HG03045 (cell line): ENCODE results near the gene EPS8L1.
"Not testable (repeated sequence)": the region's sequence is repeated elsewhere in the genome, so short reads cannot be mapped to it uniquely, and the experiment has no call there.

Experiments used
- ATAC-seq: cut with Tn5 transposase; IDR thresholded peaks from one replicate; pipeline ENCODE4 v1.9.1; 2021; ENCODE audit warnings: mild to moderate bottlenecking, moderate library complexity; ENCODE audit not compliant: unreplicated experiment

The EPS8L1 gene

GRCh38 chr19:55075371-55075998 is at the start of gene EPS8L1:
TSS of gene EPS8L1 (plus strand) at chr19:55075869. CDS start at chr19:55076445, 576 bp downstream.
- ATAC-seq: no peak

DNA sequence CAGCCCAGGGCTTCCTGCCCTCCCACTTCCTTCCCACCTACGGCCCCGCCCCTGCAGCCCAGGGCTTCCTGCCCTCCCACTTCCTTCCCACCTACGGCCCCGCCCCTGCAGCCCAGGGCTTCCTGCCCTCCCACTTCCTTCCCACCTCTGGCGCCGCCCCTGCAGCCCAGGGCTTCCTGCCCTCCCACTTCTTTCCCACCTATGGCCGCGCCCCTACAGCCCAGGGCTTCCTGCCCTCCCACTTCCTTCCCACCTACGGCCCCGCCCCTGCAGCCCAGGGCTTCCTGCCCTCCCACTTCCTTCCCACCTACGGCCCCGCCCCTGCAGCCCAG is 48.6 kb upstream of the EPS8L1 start:
- ATAC-seq: not testable (repeated sequence)

GRCh38 chr19:55027472-55028337 is 48.0 kb upstream of the EPS8L1 start:
- ATAC-seq: no peak

GRCh38 chr19:55028757-55029156 is 46.9 kb upstream of the EPS8L1 start:
- ATAC-seq: no peak

GRCh38 chr19:55031178-55031577 is 44.5 kb upstream of the EPS8L1 start:
- ATAC-seq: no peak

- ATAC-seq: no peak
Observed at GRCh38 chr19:55032170-55032800, 43.4 kb upstream of the EPS8L1 start.

DNA sequence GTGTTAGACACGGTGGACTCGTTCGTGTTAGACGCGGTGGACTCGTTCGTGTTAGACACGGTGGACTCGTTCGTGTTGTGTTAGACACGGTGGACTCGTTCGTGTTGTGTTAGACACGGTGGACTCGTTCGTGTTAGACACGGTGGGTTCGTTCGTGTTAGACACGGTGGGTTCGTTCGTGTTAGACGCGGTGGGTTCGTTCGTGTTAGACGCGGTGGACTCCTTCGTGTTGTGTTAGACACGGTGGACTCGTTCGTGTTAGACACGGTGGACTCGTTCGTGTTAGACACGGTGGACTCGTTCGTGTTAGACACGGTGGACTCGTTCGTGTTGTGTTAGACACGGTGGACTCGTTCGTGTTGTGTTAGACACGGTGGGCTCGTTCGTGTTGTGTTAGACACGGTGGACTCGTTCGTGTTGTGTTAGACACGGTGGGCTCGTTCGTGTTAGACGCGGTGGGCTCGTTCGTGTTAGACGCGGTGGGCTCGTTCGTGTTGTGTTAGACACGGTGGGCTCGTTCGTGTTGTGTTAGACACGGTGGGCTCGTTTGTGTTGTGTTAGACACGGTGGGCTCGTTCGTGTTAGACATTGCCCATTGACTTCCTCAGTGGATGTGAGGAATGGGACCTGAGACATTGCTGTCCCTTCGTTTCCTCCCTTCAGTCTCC is 42.6 kb upstream of the EPS8L1 start:
- ATAC-seq: not testable (repeated sequence)

GRCh38 chr19:55034751-55035150 is 40.9 kb upstream of the EPS8L1 start:
- ATAC-seq: no peak

- ATAC-seq: no peak
Observed at GRCh38 chr19:55036058-55036457, 39.6 kb upstream of the EPS8L1 start.

- not testable (repeated sequence) for ATAC-seq
Observed at GRCh38 chr19:55037603-55038002, 38.1 kb upstream of the EPS8L1 start.

DNA sequence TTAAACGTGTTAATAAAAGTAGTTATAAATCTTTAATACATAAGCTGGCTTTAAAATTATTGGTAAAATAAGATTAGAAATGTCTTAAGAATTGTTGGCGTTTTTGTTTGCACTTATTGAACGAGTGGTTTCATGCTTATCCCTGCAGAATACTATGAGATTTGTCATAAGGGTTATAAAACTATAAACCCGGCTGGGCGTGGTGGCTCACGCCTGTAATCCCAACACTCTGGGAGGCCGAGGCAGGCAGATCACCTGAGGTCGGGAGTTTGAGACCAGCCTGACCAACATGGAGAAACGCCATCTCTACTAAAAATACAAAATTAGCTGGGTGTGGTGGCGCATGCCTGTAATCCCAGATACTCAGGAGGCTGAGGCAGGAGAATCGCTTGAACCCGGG is 35.0 kb upstream of the EPS8L1 start:
- not testable (repeated sequence) for ATAC-seq

- no peak for ATAC-seq
Observed at GRCh38 chr19:55041244-55041626, 34.4 kb upstream of the EPS8L1 start.

- ATAC-seq: no peak
Observed at GRCh38 chr19:55041627-55042343, 33.9 kb upstream of the EPS8L1 start.

DNA sequence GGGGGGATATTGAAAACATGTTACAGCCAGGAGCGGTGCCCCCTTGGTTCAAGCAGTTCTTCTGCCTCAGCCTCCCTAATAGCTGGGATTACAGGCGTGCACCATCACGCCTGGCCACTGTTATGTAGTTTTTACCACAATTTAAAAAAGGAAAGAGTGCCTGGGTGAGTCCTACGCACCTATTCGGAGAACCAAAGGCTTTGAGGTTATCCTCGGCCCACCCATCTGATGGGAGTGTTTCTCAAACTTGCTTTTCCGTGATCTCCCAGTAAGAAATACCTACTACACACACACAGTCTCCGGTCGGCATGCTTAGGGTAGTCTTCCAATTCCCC is 33.4 kb upstream of the EPS8L1 start:
- no peak for ATAC-seq

GRCh38 chr19:55042688-55043087 is 33.0 kb upstream of the EPS8L1 start:
- ATAC-seq: no peak

DNA sequence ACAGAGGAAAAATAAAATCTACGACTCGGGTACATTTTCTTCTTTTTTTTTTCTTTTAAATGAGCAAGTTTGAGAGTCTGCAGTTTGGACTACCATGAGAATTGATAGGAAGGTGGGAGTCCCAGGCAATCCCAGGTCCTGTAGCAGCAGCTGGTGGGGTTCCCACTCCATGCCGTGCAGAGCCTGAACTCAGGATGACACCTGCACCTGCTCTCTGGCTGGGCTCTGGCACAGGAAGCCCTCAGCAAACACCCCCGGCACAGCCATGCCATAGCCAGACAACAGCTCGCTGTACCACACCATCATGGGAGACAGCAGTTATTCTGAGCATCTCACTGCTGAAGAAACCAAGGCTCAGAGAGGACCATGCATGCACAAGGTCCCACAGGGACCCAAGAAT is 31.4 kb upstream of the EPS8L1 start:
- no peak for ATAC-seq

DNA sequence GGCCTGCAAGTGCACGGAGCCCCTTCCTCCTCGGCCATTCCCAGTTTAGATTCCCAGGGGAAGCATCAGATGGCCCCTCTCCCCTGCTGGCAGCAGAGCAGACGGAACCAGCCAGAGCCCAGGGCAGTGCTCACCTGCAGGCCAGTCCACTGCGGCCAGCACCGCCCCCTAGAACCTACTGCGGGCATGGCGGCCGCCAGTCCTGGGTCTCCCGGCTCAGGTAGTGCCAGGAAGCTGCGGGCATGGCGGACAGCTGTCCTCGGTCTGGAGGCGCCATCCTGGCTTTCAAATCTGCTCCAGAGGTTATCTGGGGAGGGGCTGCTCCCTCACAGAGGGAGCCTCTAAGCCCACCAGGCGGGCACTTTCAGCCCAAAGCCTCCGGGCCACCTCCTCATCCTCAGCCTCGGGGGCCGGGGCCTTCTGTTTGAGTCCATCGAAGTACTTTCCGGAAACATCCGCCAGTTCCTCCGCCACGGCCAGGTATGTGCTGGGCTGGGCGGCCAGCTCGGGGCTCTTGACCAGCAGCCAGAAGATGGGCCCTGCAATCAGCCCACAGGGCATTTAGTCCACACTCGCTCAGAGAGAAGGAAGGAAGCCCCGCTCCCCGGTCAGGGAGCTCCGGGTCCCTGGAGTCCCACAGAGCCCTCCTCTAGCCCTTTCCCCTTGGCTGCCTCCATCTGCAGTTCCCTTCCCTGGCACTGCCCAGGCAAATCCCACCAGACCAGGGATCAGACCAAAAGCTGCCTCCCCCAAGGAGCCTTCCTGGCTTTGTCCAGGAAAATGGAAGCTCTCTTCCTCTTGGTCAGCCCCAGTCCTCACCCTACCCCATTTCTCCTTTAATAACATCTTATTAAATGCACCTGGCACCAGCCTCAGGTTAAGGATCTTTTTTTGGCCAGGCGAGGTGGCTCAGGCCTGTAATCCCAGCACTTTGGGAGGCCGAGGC is 30.6 kb upstream of the EPS8L1 start:
- no peak for ATAC-seq

DNA sequence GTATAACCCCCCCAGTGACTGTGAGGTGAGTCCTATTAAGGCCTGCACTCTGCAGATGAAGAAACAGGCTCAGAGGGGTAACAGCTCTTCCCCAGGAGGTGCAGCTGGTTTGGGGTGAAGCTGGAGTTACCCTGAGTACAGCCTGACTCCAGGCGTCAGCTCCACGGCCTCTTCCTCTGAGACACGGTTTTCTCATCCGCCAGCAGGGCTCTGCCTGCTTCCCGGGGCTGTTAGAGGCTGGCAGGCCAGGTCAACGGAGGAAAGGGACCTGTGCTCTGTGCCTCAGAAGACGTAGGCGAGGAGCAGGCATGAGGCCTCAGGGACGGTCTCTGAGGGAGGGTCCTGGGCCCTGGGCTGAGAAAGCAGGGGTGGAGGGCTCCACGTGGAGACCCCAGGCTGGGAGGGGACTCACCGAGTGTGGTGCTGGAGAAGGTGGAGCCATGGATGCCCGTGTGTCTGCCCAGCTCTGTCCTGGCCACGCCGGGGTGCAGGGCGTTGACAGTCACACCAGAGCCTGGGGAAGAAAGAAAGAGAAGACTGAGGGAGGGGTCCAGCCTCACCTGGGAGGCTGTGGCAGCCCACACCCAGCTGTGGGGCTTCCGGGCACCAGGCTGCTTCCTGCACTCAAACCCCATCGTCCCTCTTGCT is 28.6 kb upstream of the EPS8L1 start:
- ATAC-seq: no peak

GRCh38 chr19:55047951-55048350 is 27.7 kb upstream of the EPS8L1 start:
- no peak for ATAC-seq
